ENCODE results near the gene POMC. TPM values are rescaled to one million over a fixed set of nuclear protein-coding genes. Genes with fewer than 3 reads are reported as not detected.

Gene POMC
- total RNA-seq, 1 experiment from 2014 or later = not detected

- no peaks in the 10 kb centered on the region for H3K9me2 ChIP-seq (ENCODE audit: insufficient read depth)
- no peak for DNase-seq
- intact Hi-C loops (cut with micrococcal nuclease; ENCODE audit: unreplicated experiment) = no loop called here
- H3K4me3 ChIP-seq = no peak overlapping the region
- no peak for TF ChIP-seq CTCF (conservative IDR thresholded peaks at IDR 0.05)
- TF ChIP-seq EZH2 (IDR thresholded peaks at IDR 0.05; ENCODE audit: low read depth) = no peak
- H3F3A ChIP-seq (ENCODE audit: insufficient read depth, low read depth) = no peaks in the 10 kb centered on the region
- H3K9me3 ChIP-seq (ENCODE audit: insufficient read depth, low read depth) = no peaks in the 10 kb centered on the region
- H3K79me2 ChIP-seq (ENCODE audit: low read depth) = no peaks in the 10 kb centered on the region
- no TSS peak for BruUV-seq (replicated peaks)
- H3K36me3 ChIP-seq (ENCODE audit: low read depth) = no peaks in the 10 kb centered on the region
- ChIA-PET POLR2A (ENCODE audit: unreplicated experiment) (no interaction called here), CTCF (no interaction called here)
- no peak overlapping the region for H3K27ac ChIP-seq
- H4K20me1 ChIP-seq (ENCODE audit: insufficient read depth) = no peaks in the 10 kb centered on the region
- no peak overlapping the region for H3K4me2 ChIP-seq
- no peak overlapping the region; the same call in 1 of the 2 replicates for H2AFZ ChIP-seq
- H3K27me3 ChIP-seq (ENCODE audit: insufficient read depth, low read depth) = peaks cover 58% of the 10 kb centered on the region
- no peaks in the 10 kb centered on the region for H3K4me1 ChIP-seq (replicated peaks; ENCODE audit: insufficient read depth)
Measured at GRCh38 chr2:25176138-25176537, 7.8 kb upstream of the POMC start.

GRCh38 chr2:25174192-25174861 is 5.9 kb upstream of the POMC start:
- H3K4me1 ChIP-seq (replicated peaks; ENCODE audit: insufficient read depth) = no peaks in the 10 kb centered on the region
- peaks cover 55% of the 10 kb centered on the region for H3K27me3 ChIP-seq (ENCODE audit: insufficient read depth, low read depth)
- POLR2A ChIA-PET (ENCODE audit: unreplicated experiment) = no interaction called here
- no peaks in the 10 kb centered on the region for H3K36me3 ChIP-seq (ENCODE audit: low read depth)
- H3F3A ChIP-seq (ENCODE audit: insufficient read depth, low read depth) = no peaks in the 10 kb centered on the region
- no peak overlapping the region for H3K4me2 ChIP-seq
- intact Hi-C loops (cut with micrococcal nuclease; ENCODE audit: unreplicated experiment) = no loop called here
- BruUV-seq (replicated peaks) = no TSS peak
- H3K9me3 ChIP-seq (ENCODE audit: insufficient read depth, low read depth) = no peaks in the 10 kb centered on the region
- no peaks in the 10 kb centered on the region for H3K9me2 ChIP-seq (ENCODE audit: insufficient read depth)
- no peak for DNase-seq
- H2AFZ ChIP-seq = no peak overlapping the region
- TF ChIP-seq EZH2 (IDR thresholded peaks at IDR 0.05; ENCODE audit: low read depth) = no peak
- no peak for TF ChIP-seq CTCF (conservative IDR thresholded peaks at IDR 0.05)
- no peaks in the 10 kb centered on the region for H4K20me1 ChIP-seq (ENCODE audit: insufficient read depth)
- H3K79me2 ChIP-seq (ENCODE audit: low read depth) = no peaks in the 10 kb centered on the region
- CTCF ChIA-PET = no interaction called here
- H3K4me3 ChIP-seq = no peak overlapping the region
- no peak overlapping the region for H3K27ac ChIP-seq

GRCh38 chr2:25173719-25174118 is 5.3 kb upstream of the POMC start:
- H3K36me3 ChIP-seq (ENCODE audit: low read depth) = no peaks in the 10 kb centered on the region
- DNase-seq = no peak
- H3K4me3 ChIP-seq = no peak overlapping the region
- H3K9me3 ChIP-seq (ENCODE audit: insufficient read depth, low read depth) = no peaks in the 10 kb centered on the region
- H3K27me3 ChIP-seq (ENCODE audit: insufficient read depth, low read depth) = peaks cover 55% of the 10 kb centered on the region
- no peaks in the 10 kb centered on the region for H3F3A ChIP-seq (ENCODE audit: insufficient read depth, low read depth)
- intact Hi-C loops (cut with micrococcal nuclease; ENCODE audit: unreplicated experiment) = no loop called here
- ChIA-PET POLR2A (ENCODE audit: unreplicated experiment) (no interaction called here), CTCF (no interaction called here)
- no peak overlapping the region for H3K27ac ChIP-seq
- TF ChIP-seq CTCF (conservative IDR thresholded peaks at IDR 0.05) (no peak), EZH2 (IDR thresholded peaks at IDR 0.05; ENCODE audit: low read depth) (no peak)
- no peaks in the 10 kb centered on the region for H3K9me2 ChIP-seq (ENCODE audit: insufficient read depth)
- BruUV-seq (replicated peaks) = no TSS peak
- H4K20me1 ChIP-seq (ENCODE audit: insufficient read depth) = no peaks in the 10 kb centered on the region
- no peaks in the 10 kb centered on the region for H3K79me2 ChIP-seq (ENCODE audit: low read depth)
- no peak overlapping the region for H2AFZ ChIP-seq
- H3K4me2 ChIP-seq = no peak overlapping the region
- H3K4me1 ChIP-seq (replicated peaks; ENCODE audit: insufficient read depth) = no peaks in the 10 kb centered on the region

Measured in PC-9 (cell line).